CD4-positive, alpha-beta T cell treated with Interleukin-17A for 1 hour (primary cell): Measurements from ENCODE around the gene NLGN1.

Experiments
- DNase-seq: peaks from one replicate; pipeline ENCODE4 v3.0.0-alpha.2; 2020

The NLGN1 gene

GRCh38 chr3:173650596-173650995, 253.1 kb downstream of the NLGN1 start:
- DNase-seq = no peak

DNA sequence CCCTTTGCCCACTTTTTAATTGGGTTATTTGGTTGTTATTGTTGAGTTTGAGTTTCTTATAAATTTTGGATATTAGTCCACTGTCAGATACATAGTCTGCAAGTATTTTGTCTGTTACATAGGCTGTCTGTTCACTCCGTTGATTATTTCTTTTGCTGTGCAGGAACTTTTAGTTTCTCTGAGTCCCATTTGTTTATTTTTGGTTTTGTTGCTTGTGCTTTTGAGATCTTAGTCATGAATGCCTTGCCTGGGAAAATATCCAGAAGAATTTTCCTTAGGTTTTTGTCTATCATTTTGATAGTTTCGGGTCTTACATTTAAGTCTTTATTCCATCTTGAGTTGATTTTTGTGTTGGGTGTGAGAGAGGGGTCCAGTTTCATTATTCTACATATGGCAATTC, 254.5 kb downstream of the NLGN1 start:
- no peak for DNase-seq

DNA sequence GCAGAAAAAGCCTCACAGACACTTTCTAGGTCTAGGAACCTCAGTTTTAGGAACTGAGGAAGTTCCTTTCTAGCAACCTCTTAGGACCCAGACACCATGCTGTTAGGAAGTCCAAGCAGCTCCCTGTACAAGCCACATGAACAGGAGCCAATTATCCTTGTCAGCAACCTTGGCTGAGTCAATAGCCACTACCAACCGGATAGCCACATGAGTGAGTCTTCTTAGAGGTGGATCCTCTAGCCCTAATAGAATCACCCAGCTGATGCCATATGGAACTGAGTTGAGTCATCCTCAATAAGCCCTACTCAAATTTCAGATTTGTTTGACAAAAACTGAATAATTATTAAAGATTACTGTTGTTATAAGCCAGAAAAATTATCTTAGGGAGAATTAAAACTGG, 256.2 kb downstream of the NLGN1 start:
- no peak for DNase-seq

DNA sequence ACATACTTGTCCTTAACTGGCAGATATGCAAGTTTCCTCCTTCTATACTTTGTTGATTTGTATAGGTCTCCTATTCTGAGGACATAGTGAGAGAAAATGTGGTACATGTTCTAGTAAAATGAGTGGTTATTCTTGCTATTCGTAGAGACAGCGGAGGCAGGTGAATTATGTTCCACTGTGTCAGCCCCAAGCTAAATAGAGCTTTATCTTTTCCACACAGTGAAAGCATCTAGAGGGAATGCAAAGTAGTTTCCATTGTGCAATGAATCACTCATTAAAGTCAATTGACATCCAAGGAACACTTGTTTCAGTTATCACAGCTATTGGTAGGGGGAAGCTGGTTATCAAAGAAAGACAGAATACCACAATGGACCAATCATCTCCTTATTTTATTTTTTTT, 262.4 kb downstream of the NLGN1 start:
- DNase-seq = no peak

GRCh38 chr3:173660645-173661299, 263.2 kb downstream of the NLGN1 start:
- DNase-seq = no peak

- no peak for DNase-seq
Observed at GRCh38 chr3:173663696-173664111, 266.2 kb downstream of the NLGN1 start.

DNA sequence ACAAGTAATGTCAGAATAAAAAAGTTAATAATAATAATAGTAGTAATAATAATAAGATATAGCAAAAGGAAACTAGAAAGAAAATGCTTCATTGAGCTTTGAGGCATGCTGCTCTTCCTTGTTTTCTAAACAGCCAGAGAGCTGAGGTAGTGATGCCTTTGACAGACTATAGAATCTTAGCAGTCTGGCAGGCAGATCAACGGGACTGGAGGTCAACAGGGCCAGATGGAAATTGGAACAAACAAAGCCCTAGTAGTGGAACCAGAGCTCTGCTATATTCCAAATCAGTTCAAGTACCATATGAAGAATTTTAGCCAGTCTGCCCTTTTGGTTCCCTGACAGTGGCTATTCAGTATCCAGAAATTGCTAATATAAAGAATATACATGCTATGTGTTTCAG, 278.6 kb downstream of the NLGN1 start:
- DNase-seq = no peak

DNA sequence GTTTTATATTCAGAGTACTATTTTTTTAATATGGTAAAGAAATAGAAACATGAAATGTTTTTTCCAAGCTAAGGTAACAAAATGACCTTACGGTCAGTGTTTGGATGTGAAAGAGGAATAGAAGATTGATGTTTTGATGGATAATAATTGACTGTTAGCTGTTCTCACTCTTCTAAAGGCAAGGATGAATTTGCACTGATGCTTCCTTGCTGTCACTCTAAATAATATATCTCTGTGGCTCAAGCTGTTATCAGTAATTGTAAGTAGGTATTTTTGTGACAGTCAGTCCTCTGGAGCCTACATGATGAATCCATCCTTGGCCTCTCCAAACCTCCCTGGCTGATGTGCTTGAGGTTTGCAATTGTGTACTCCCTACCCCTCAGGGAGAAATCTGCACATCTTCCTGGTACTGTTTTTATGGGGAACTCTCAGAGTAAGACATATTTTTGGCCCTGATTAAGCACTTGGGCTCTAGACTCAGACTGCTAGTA, 283.7 kb downstream of the NLGN1 start:
- DNase-seq = no peak

- no peak for DNase-seq
Observed at GRCh38 chr3:173685456-173685855, 287.9 kb downstream of the NLGN1 start.

- no peak for DNase-seq
Observed at GRCh38 chr3:173688216-173688842, 290.8 kb downstream of the NLGN1 start.

DNA sequence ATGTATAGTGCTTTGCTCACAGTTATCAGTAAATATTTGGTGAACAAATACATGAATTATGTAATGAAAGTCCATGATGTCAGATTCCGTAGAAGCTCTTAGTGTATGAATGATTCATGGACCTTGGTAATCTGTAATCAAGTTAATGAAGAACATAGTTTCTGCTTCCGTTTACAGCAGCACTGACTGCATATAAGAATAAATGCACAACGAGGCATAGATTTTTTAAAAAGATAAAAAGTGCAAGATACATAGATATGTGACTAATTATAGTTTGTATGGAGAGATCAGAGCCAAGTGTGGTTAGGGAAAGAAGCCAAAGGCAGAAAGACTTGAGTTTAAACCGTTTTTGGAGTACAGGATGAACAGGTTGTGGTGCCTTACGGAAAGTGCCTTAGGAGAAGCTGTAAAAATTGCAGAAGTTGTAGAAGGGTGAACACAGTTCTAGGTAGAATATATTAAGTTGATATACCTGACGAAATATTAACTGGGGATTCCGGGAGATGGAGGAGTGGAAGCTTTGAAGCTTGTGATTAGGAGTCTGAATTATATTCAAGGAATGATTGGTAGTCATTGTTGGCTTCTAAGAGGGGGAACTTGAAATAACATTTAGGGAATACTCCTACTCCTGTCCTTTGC, 293.1 kb downstream of the NLGN1 start:
- no peak for DNase-seq

GRCh38 chr3:173699353-173699752, 301.8 kb downstream of the NLGN1 start:
- no peak for DNase-seq

DNA sequence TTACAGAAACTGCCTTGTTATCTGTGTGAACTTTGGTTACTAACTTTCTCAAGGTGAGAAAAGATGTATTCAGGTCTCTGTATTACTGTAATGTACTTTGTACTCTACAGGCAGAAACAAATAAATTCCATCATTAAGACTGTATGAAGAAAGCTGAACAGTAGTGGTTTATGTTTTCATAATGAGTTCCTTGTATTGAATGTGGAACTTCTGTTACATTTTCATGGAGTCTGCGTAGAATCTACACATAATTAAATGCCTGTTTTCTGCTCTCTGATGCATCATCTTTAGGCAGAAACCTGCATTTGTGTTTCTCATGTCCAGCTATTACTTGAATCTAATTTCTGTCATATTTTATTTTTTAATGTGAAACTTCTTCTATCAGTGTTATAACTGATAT, 302.8 kb downstream of the NLGN1 start:
- no peak for DNase-seq

DNA sequence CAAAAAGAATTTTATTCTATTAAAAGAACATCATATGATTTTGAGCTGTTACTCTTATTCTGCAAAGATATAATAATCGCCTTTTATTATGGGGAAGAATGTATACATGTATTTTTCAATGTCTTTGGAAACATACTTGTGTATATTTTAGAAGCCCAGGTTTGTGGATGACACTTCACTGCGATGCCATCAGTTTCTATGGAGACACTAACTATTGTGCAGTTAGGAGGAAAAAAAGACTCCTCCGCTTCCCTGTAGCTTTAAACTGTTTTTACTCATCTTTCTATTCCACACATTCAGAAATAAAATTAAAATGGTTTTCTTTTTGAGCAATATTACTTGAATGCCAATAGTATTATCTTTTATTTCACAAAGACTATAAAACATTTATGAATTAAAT, 305.0 kb downstream of the NLGN1 start:
- DNase-seq = no peak

DNA sequence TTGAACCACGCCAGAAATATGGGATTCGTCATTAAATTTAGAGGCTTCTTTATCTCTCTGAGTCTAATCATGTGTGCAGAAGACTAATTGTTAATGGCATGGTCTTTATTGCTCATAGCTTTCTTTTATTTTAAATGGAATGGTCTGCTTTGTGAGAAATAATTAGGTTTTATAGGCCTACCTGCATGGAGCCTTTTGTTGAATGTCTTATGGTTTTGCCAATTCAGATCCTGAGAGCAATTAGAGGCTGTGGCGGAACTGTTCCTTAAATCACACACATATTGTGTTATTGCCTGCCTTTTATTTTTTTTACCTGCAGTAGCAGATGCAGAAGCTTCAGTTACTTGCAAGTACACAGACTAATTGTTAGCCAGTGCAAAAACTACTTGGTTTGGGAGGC, 306.2 kb downstream of the NLGN1 start:
- DNase-seq = no peak

DNA sequence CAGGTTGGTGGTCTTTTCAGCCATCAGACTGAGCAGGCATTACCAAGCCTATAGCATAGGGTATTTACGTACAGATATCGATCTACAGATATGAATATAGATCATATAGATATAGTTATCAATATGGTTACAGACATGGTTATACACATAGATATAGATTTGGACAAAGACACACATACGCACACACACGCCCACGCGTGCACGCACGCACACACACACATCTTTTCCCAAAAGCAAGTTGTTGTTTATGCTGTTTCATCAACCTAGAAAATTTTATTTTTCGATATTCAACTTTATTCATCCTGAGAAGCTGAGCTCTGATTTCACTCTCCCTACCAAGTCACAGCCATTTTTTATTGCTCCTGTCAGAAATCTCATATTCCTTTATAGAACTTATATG, 309.1 kb downstream of the NLGN1 start:
- no peak for DNase-seq

DNA sequence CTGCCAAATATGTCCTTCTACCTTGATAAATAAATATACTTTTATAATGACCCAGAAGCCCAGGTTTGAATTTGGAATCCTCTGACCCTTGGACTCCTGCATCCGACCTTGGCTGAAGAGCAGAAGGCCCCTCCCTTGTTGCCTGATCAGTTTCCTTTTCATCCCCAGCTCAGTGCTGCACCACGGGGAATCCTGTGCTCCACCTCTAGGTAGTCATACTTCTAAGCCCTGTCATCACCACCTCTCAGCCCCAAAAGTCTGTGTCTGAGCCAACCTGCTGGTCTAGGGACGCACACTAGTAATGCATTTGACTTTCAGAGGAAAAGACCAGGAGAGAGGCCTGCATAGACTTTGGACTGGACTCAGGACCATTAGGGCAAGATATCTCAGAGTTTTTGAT, 310.6 kb downstream of the NLGN1 start:
- no peak for DNase-seq

- no peak for DNase-seq
Observed at GRCh38 chr3:173709026-173709425, 311.5 kb downstream of the NLGN1 start.

DNA sequence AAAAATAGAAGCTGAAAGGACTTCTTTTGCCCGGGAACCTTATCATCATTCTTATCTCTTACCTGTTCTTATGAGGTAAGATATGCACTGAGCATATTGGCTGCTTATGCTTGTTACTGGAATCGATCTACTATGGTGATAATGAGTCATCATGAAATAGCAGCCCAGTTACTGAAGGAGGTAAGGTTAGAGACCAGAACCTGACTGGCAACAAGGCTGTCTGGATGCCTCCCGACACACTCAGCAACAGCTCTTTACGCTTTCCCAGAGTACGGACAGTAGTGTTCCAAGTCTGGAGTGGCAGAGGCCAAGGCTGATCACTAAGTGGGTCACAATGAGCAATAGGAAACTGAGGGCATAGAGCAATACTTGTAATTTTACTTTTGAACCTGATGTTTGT, 314.1 kb downstream of the NLGN1 start:
- DNase-seq = no peak

GRCh38 chr3:173719585-173719984, 322.0 kb downstream of the NLGN1 start:
- no peak for DNase-seq

- no peak for DNase-seq
Observed at GRCh38 chr3:173725507-173725906, 328.0 kb downstream of the NLGN1 start.

GRCh38 chr3:173730391-173730790, 332.8 kb downstream of the NLGN1 start:
- DNase-seq = no peak

DNA sequence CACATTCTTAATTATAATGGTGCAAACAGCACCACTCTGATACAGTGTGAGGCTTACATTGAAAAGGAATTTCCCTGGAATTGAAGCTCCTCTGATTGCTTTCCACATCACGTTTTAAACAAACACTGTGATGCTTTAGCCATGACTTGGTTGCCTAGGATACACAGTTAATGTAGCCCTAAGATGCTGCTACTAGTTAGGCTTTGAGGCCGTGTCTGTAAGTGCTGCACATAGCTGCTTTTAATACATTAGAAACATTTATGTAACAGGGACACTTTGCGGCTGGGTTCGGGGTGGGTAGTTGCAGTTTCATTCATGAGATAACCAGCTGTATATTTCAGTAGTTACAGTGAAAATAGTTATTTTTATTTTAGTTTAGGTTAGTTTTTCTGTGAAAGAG, 334.7 kb downstream of the NLGN1 start:
- no peak for DNase-seq

DNA sequence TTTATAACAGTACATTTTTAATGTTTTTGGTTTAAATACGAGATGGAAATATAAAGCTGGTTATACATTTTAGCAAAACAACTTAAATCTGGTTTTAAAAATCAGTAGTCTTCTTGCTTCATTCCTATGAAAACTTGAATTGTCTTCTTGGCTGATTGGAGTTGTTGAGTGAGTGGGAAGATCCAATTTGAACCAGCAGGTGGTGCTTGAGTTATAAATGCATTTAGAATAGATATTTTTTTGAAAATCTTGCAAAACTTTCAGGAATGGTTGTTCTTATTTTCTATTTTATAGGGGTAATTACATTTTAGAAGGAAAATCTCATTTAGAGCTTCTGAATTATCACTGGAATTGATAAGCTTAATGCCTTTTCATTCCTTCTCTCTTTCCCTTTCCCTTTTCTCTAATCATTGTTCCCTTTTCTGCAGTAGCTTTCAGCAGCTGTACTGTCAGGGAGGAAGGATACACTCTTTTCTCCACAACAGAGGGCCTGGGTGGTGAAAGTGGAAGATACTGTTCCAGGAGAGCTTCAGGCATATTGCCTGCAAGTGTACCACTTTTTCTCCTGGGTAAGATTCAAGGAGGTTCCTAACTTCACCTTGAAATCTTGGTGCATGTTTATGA, 335.6 kb downstream of the NLGN1 start:
- no peak for DNase-seq
